Neuronal stem cell (in vitro differentiated cells): Measurements from ENCODE around the gene PANX2.
"Not testable (repeated sequence)": the region's sequence is repeated elsewhere in the genome, so short reads cannot be mapped to it uniquely, and the experiment has no call there.

Experiments
- DNase-seq: peaks from one replicate; pipeline ENCODE4 v3.0.0-alpha.2; 2013; ENCODE audit warnings: low spot score
- H2AFZ ChIP-seq: one replicate; pipeline ENCODE4 v1.6.1; 2013; ENCODE audit warnings: mild to moderate bottlenecking, low read length, inconsistent platforms
- H2AK5ac ChIP-seq: 2 replicates; pipeline ENCODE4 v1.6.1; 2013; ENCODE audit warnings: low read depth, mild to moderate bottlenecking, inconsistent platforms, low read length, moderate library complexity, mixed read lengths
- H2BK120ac ChIP-seq: 2 replicates; pipeline ENCODE4 v1.6.1; 2013; ENCODE audit warnings: low read depth, mild to moderate bottlenecking, inconsistent platforms, low read length, moderate library complexity, mixed read lengths
- H2BK12ac ChIP-seq: one replicate; pipeline ENCODE4 v1.6.1; 2013; ENCODE audit warnings: low read length, inconsistent platforms
- H2BK15ac ChIP-seq: 2 replicates; pipeline ENCODE4 v1.6.1; 2013; ENCODE audit warnings: mild to moderate bottlenecking, low read length, inconsistent platforms, mixed read lengths
- H2BK5ac ChIP-seq: one replicate; pipeline ENCODE4 v1.6.1; 2013; ENCODE audit warnings: inconsistent platforms, mild to moderate bottlenecking, low read length, moderate library complexity
- H3K14ac ChIP-seq: one replicate; pipeline ENCODE4 v1.6.1; 2013; ENCODE audit warnings: low read length, inconsistent platforms
- H3K18ac ChIP-seq: 2 replicates; pipeline ENCODE4 v1.6.1; 2013; ENCODE audit warnings: low read length, inconsistent platforms
- H3K23ac ChIP-seq: 2 replicates; pipeline ENCODE4 v1.6.1; 2013; ENCODE audit warnings: low read depth, mild to moderate bottlenecking, mixed read lengths, low read length, inconsistent platforms; ENCODE audit not compliant: poor library complexity
- H3K27ac ChIP-seq: replicated peaks from 3 replicates; pipeline ENCODE4 v1.5.1; 2013; ENCODE audit warnings: low read length, inconsistent platforms
- H3K27me3 ChIP-seq, 3 experiments: 2 replicates each; pipeline ENCODE4 v1.6.1; 2013; ENCODE audit warnings: low read length in 3 of 3, mild to moderate bottlenecking in 2 of 3, inconsistent platforms in 1 of 3, low read depth in 1 of 3, mixed read lengths in 1 of 3, moderate library complexity in 1 of 3; ENCODE audit not compliant: control insufficient read depth in 3 of 3, insufficient read depth in 3 of 3
- H3K36me3 ChIP-seq, 2 donors: replicated peaks in 1 of 2; 2 replicates each; pipeline ENCODE4 v1.6.1; 2013; ENCODE audit warnings: low read length in 2 of 2; ENCODE audit not compliant: control insufficient read depth in 2 of 2, insufficient read depth in 2 of 2
- H3K4ac ChIP-seq: 2 replicates; pipeline ENCODE4 v1.6.1; 2013; ENCODE audit warnings: inconsistent platforms, mild to moderate bottlenecking, low read length, moderate library complexity
- H3K4me1 ChIP-seq, 2 donors: 1 replicate in 1 of 2; 2 replicates in 1 of 2; pipeline ENCODE4 v1.6.1; 2013; ENCODE audit warnings: low read length in 2 of 2, low read depth in 1 of 2; ENCODE audit not compliant: control insufficient read depth in 2 of 2, insufficient read depth in 1 of 2
- H3K4me2 ChIP-seq: one replicate; pipeline ENCODE4 v1.6.1; 2013; ENCODE audit warnings: mild to moderate bottlenecking, low read length, inconsistent platforms; ENCODE audit not compliant: insufficient read depth, poor library complexity, severe bottlenecking
- H3K4me3 ChIP-seq, 2 donors: 2 replicates each; pipeline ENCODE4 v1.5.1; 2013; ENCODE audit warnings: low read length in 2 of 2, mild to moderate bottlenecking in 2 of 2, inconsistent platforms in 1 of 2, moderate library complexity in 1 of 2
- H3K79me1 ChIP-seq: one replicate; pipeline ENCODE4 v1.6.1; 2013; ENCODE audit warnings: low read depth, mild to moderate bottlenecking, inconsistent platforms, low read length, moderate library complexity
- H3K9ac ChIP-seq: one replicate; pipeline ENCODE4 v1.6.1; 2013; ENCODE audit warnings: mild to moderate bottlenecking, low read depth, low read length, inconsistent platforms; ENCODE audit not compliant: poor library complexity
- H3K9me3 ChIP-seq, 2 donors: replicated peaks in 1 of 2; 2 replicates each; pipeline versions ENCODE3 to v1.6.1; 2013; ENCODE audit warnings: low read length in 2 of 2, mild to moderate bottlenecking in 2 of 2, inconsistent platforms in 1 of 2, low read depth in 1 of 2, mixed read lengths in 1 of 2, moderate library complexity in 1 of 2; ENCODE audit not compliant: control insufficient read depth in 2 of 2, insufficient read depth in 1 of 2
- H4K8ac ChIP-seq: one replicate; pipeline ENCODE4 v1.6.1; 2013; ENCODE audit warnings: low read depth, mild to moderate bottlenecking, inconsistent platforms, low read length, moderate library complexity
- H4K91ac ChIP-seq: one replicate; pipeline ENCODE4 v1.6.1; 2013; ENCODE audit warnings: low read length, low read depth, mild to moderate bottlenecking, inconsistent platforms; ENCODE audit not compliant: poor library complexity
- WGBS, 2 donors: extraction: QIAGEN DNeasy Blood & Tissue Kit; methylation state at CpG; one replicate each; pipeline ENCODE4 v1.1.7; 2013; ENCODE audit warnings: missing lambda C conversion rate in 2 of 2, mixed read lengths in 1 of 2; ENCODE audit not compliant: insufficient read length in 2 of 2, insufficient replicate concordance in 1 of 2; ENCODE audit errors: extremely low coverage in 2 of 2; 5-methylcytosine and 5-hydroxymethylcytosine counted together

PANX2 gene

GRCh38 chr22:50168490-50169180, 1.9 kb upstream of the PANX2 start:
- not testable (repeated sequence) for H3K4me1 ChIP-seq, H2BK5ac ChIP-seq, H3K9ac ChIP-seq, DNase-seq, H3K79me1 ChIP-seq, H4K8ac ChIP-seq, H3K14ac ChIP-seq, H4K91ac ChIP-seq, H3K4ac ChIP-seq, H2AFZ ChIP-seq, H3K27ac ChIP-seq, H3K36me3 ChIP-seq, H3K4me2 ChIP-seq, H2BK120ac ChIP-seq, H3K4me3 ChIP-seq, H2BK12ac ChIP-seq, H3K23ac ChIP-seq, H2AK5ac ChIP-seq, H3K18ac ChIP-seq, H3K9me3 ChIP-seq
- no CpG with 5 or more reads among the region's 5 CpGs for WGBS, 2 donors
- Histone ChIP-seq H3K27me3 (peaks cover 0 to 44% (median 27%) of the 10 kb centered on the region in 3 experiments), H2BK15ac (peak overlapping the region; percentile 9)

- no peak overlapping the region for H3K9ac ChIP-seq
- H3K27me3 ChIP-seq = peaks cover 0 to 50% (median 28%) of the 10 kb centered on the region in 3 experiments
- H3K23ac ChIP-seq = no peak overlapping the region
- H3K36me3 ChIP-seq = no peaks in the 10 kb centered on the region
- no CpG with 5 or more reads among the region's 36 CpGs for WGBS, 2 donors
- H3K18ac ChIP-seq = no peak overlapping the region
- peak overlapping the region; percentile 83 for H3K4me2 ChIP-seq
- H3K4me1 ChIP-seq = peaks cover 0 to 2% of the 10 kb centered on the region in 2 donors
- no peak overlapping the region for H3K27ac ChIP-seq
- H2AK5ac ChIP-seq = no peak overlapping the region
- no peak overlapping the region for H3K4ac ChIP-seq
- H2BK5ac ChIP-seq = no peak overlapping the region
- H3K14ac ChIP-seq = no peak overlapping the region
- peaks cover 0 to 1% of the 10 kb centered on the region in 2 donors for H3K9me3 ChIP-seq
- H2BK12ac ChIP-seq = no peak overlapping the region
- H2BK15ac ChIP-seq = peak overlapping the region; percentile 26
- no peak overlapping the region for H4K91ac ChIP-seq
- no peak overlapping the region for H4K8ac ChIP-seq
- H3K4me3 ChIP-seq = no peak overlapping the region
- no peak overlapping the region for H2BK120ac ChIP-seq
- peak overlapping the region; percentile 71 for H2AFZ ChIP-seq
- DNase-seq = no peak
- H3K79me1 ChIP-seq = no peaks in the 10 kb centered on the region
These were observed 1.3 kb upstream of the PANX2 start for GRCh38 chr22:50169181-50169759.

GRCh38 chr22:50169774-50170341, 673 bp upstream of the PANX2 start:
- peak overlapping the region; percentile 81 for H3K9ac ChIP-seq

GRCh38 chr22:50171319-50171964, 911 bp downstream of the PANX2 start:
- H3K4me3 ChIP-seq = peak overlapping the region in 1 of 2 donors; percentile 45
- H3K9me3 ChIP-seq = no peaks in the 10 kb centered on the region
- H2BK12ac ChIP-seq = no peak overlapping the region
- peaks cover 0 to 2% of the 10 kb centered on the region in 2 donors for H3K4me1 ChIP-seq
- no peak overlapping the region for H4K8ac ChIP-seq
- no peak overlapping the region for H3K9ac ChIP-seq
- H2AK5ac ChIP-seq = peak overlapping the region; percentile 38
- peak overlapping the region; percentile 16 for H3K23ac ChIP-seq
- H3K4ac ChIP-seq = no peak overlapping the region
- H2AFZ ChIP-seq = peak overlapping the region; percentile 88
- WGBS, 2 donors = no CpG with 5 or more reads among the region's 15 CpGs
- H3K79me1 ChIP-seq = no peaks in the 10 kb centered on the region
- peak overlapping the region; percentile 44 for H3K14ac ChIP-seq
- no peaks in the 10 kb centered on the region for H3K36me3 ChIP-seq
- no peak overlapping the region for H3K27ac ChIP-seq
- H4K91ac ChIP-seq = no peak overlapping the region
- H3K18ac ChIP-seq = peak overlapping the region; percentile 18
- H3K27me3 ChIP-seq = peaks cover 0 to 62% (median 28%) of the 10 kb centered on the region in 3 experiments
- DNase-seq = no peak
- no peak overlapping the region for H2BK120ac ChIP-seq
- no peak overlapping the region for H2BK5ac ChIP-seq
- H3K4me2 ChIP-seq = peak overlapping the region; percentile 97
- H2BK15ac ChIP-seq = no peak overlapping the region

More at GRCh38 chr22:50169774-50170341, 673 bp upstream of the PANX2 start:
- peaks cover 0 to 1% of the 10 kb centered on the region in 2 donors for H3K9me3 ChIP-seq
- no peak overlapping the region for H4K91ac ChIP-seq
- H4K8ac ChIP-seq = no peak overlapping the region
- peak overlapping the region; percentile 71 for H2AFZ ChIP-seq
- H2BK120ac ChIP-seq = no peak overlapping the region
- no peak overlapping the region for H3K4ac ChIP-seq
- no peak overlapping the region for H2AK5ac ChIP-seq
- no peak overlapping the region for H3K14ac ChIP-seq
- H3K23ac ChIP-seq = no peak overlapping the region
- H3K27me3 ChIP-seq = peaks cover 0 to 55% (median 28%) of the 10 kb centered on the region in 3 experiments
- no peaks in the 10 kb centered on the region for H3K36me3 ChIP-seq
- peak overlapping the region; percentile 83 for H3K4me2 ChIP-seq
- no peak overlapping the region for H3K27ac ChIP-seq
- H3K18ac ChIP-seq = peak overlapping the region; percentile 90
- H2BK15ac ChIP-seq = peak overlapping the region; percentile 26
- H3K4me3 ChIP-seq = peak overlapping the region; percentile 45 to 77
- no peak for DNase-seq
- no peak overlapping the region for H2BK12ac ChIP-seq
- WGBS, 2 donors = no CpG with 5 or more reads among the region's 70 CpGs
- peaks cover 0 to 2% of the 10 kb centered on the region in 2 donors for H3K4me1 ChIP-seq
- no peaks in the 10 kb centered on the region for H3K79me1 ChIP-seq
- H2BK5ac ChIP-seq = no peak overlapping the region
